Stimulated activated CD8-positive, alpha-beta memory T cell treated with anti-CD3 and anti-CD28 coated beads, Interleukin-4, amount 100 ng/mL, for 4 hours (primary cell): Measurements from ENCODE around the gene ACO1.

Source experiments
- DNase-seq, 2 donors: peaks; one replicate each; pipeline ENCODE4 v3.0.0-alpha.2; 2020; ENCODE audit warnings: low read depth in 2 of 2, low spot score in 1 of 2

The ACO1 gene

GRCh38 chr9:32382565-32383320 lies 1.7 kb upstream of the ACO1 start:
- DNase-seq = no peak

GRCh38 chr9:32384002-32384363 lies 460 bp upstream of the ACO1 start:
- DNase-seq = no peak

- DNase-seq = no peak
Measured at GRCh38 chr9:32385152-32385884, 875 bp downstream of the ACO1 start.

GRCh38 chr9:32385885-32386283 lies 1.4 kb downstream of the ACO1 start:
- DNase-seq = no peak

- DNase-seq = no peak
Measured at GRCh38 chr9:32387256-32387655, 2.8 kb downstream of the ACO1 start.

- DNase-seq = no peak
Measured at GRCh38 chr9:32389365-32389764, 4.9 kb downstream of the ACO1 start.

- no peak for DNase-seq
Measured at GRCh38 chr9:32393911-32394310, 9.5 kb downstream of the ACO1 start.

GRCh38 chr9:32394381-32395049 lies 10.1 kb downstream of the ACO1 start:
- no peak for DNase-seq

GRCh38 chr9:32395510-32396216 lies 11.2 kb downstream of the ACO1 start:
- no peak for DNase-seq

GRCh38 chr9:32398207-32398606 lies 13.8 kb downstream of the ACO1 start:
- no peak for DNase-seq

GRCh38 chr9:32399110-32399815 lies 14.8 kb downstream of the ACO1 start:
- DNase-seq = no peak

- no peak for DNase-seq
Measured at GRCh38 chr9:32401488-32401887, 17.0 kb downstream of the ACO1 start.

GRCh38 chr9:32403567-32404260 lies 19.3 kb downstream of the ACO1 start:
- DNase-seq = no peak

- DNase-seq = no peak
Measured at GRCh38 chr9:32404402-32404801, 20.0 kb downstream of the ACO1 start.

- no peak for DNase-seq
Measured at GRCh38 chr9:32404856-32405255, 20.4 kb downstream of the ACO1 start.

- no peak for DNase-seq
Measured at GRCh38 chr9:32405506-32405905, 21.1 kb downstream of the ACO1 start.

- no peak for DNase-seq
Measured at GRCh38 chr9:32406046-32406445, 21.6 kb downstream of the ACO1 start.

GRCh38 chr9:32411753-32412152 lies 27.3 kb downstream of the ACO1 start:
- DNase-seq = no peak

GRCh38 chr9:32412440-32412839 lies 28.0 kb downstream of the ACO1 start:
- no peak for DNase-seq

GRCh38 chr9:32413424-32413823 lies 29.0 kb downstream of the ACO1 start:
- DNase-seq = no peak
